PC-9 (cell line): ENCODE data around the gene GK. TPM values are rescaled to one million over a fixed set of nuclear protein-coding genes. Genes with fewer than 3 reads are reported as not detected.
A peak's percentile ranks its signal among the peaks of the same experiment; 100 is the strongest.
"Not testable (repeated sequence)": the region's sequence is repeated elsewhere in the genome, so short reads cannot be mapped to it uniquely, and the experiment has no call there.

ENCODE experiments used
- BruUV-seq: library from RNA; stranded (reverse); fragments of 400-500 nt; replicated peaks from 2 replicates; lab custom pipeline; 2021; lab: Mats Ljungman, UMichigan
- CTCF ChIA-PET: fragments of 300-600 bp; sonication (Branson Sonifier 250); formaldehyde crosslinking; loops from one replicate; lab custom pipeline; 2022; ENCODE audit warnings: antibody characterized with exemption; lab: Charles Lee
- POLR2A ChIA-PET: fragments of 300-600 bp; sonication (Branson Sonifier 250); formaldehyde crosslinking; loops from one replicate; lab custom pipeline; 2022; ENCODE audit warnings: antibody characterized with exemption; ENCODE audit not compliant: unreplicated experiment; lab: Charles Lee
- DNase-seq, 2 experiments: peaks; one replicate each; pipeline versions ENCODE4 v3.0.0 to v3.0.0-alpha.2; 2015 to 2022; ENCODE audit warnings: mixed read lengths in 1 of 2
- H2AFZ ChIP-seq: fragments of 200-600 bp; sonication (generic); 2 replicates; pipeline ENCODE4 v1.8.1; 2017; ENCODE audit warnings: antibody characterized with exemption
- H3F3A ChIP-seq: fragments of 200-600 bp; sonication (generic); 2 replicates; pipeline ENCODE4 v1.8.1; 2017; ENCODE audit warnings: antibody characterized with exemption, mild to moderate bottlenecking, low read depth; ENCODE audit not compliant: insufficient read depth
- H3K27ac ChIP-seq: fragments of 200-600 bp; sonication (generic); 2 replicates; pipeline ENCODE4 v1.6.1; 2016; ENCODE audit warnings: mixed run types
- H3K27me3 ChIP-seq: fragments of 200-600 bp; sonication (generic); 2 replicates; pipeline ENCODE4 v1.6.1; 2016; ENCODE audit warnings: low read depth, mixed run types; ENCODE audit not compliant: insufficient read depth
- H3K36me3 ChIP-seq: fragments of 200-600 bp; sonication (generic); 2 replicates; pipeline ENCODE4 v1.6.1; 2016; ENCODE audit warnings: low read depth, mixed run types
- H3K4me1 ChIP-seq: fragments of 200-600 bp; sonication (generic); replicated peaks from 2 replicates; pipeline ENCODE4 v1.6.1; 2016; ENCODE audit warnings: mixed run types; ENCODE audit not compliant: insufficient read depth
- H3K4me2 ChIP-seq: fragments of 200-600 bp; sonication (generic); 2 replicates; pipeline ENCODE4 v1.6.1; 2017; ENCODE audit warnings: mixed run types
- H3K4me3 ChIP-seq: fragments of 200-600 bp; sonication (generic); 2 replicates; pipeline ENCODE4 v1.6.1; 2016; ENCODE audit warnings: mixed run types
- H3K79me2 ChIP-seq: fragments of 200-600 bp; sonication (generic); 2 replicates; pipeline ENCODE4 v1.6.1; 2017; ENCODE audit warnings: low read depth, mixed run types
- H3K9me2 ChIP-seq: fragments of 200-600 bp; sonication (generic); 2 replicates; pipeline ENCODE4 v1.8.1; 2017; ENCODE audit warnings: mild to moderate bottlenecking; ENCODE audit not compliant: insufficient read depth
- H3K9me3 ChIP-seq: fragments of 200-600 bp; sonication (generic); 2 replicates; pipeline ENCODE4 v1.8.1; 2016; ENCODE audit warnings: low read depth; ENCODE audit not compliant: insufficient read depth
- H4K20me1 ChIP-seq: fragments of 200-600 bp; sonication (generic); 2 replicates; pipeline ENCODE4 v1.8.1; 2017; ENCODE audit not compliant: insufficient read depth
- EZH2 ChIP-seq: fragments of 200-600 bp; sonication (generic); IDR thresholded peaks from 2 replicates; pipeline ENCODE4 v1.8.0; 2017; ENCODE audit warnings: antibody characterized with exemption, low read depth
- intact Hi-C: fragments of 100-400 bp; cut with micrococcal nuclease; formaldehyde crosslinking; loops from one replicate; pipeline ENCODE4 v1.10.0; 2022; ENCODE audit not compliant: unreplicated experiment
- total RNA-seq: library from RNA; stranded (reverse); gene quantifications from 2 replicates; pipeline ENCODE4 v1.2.3, GENCODE V29; 2021
- TF ChIP-seq, protein P1 (sequence below): fragments of 200-600 bp; sonication (generic); conservative IDR thresholded peaks from 2 replicates; pipeline ENCODE4 v1.6.1; 2017; ENCODE audit warnings: mixed run types, antibody characterized with exemption, mild to moderate bottlenecking, moderate library complexity

Gene GK
- total RNA-seq, 1 experiment from 2014 or later = 5.4 TPM

DNA sequence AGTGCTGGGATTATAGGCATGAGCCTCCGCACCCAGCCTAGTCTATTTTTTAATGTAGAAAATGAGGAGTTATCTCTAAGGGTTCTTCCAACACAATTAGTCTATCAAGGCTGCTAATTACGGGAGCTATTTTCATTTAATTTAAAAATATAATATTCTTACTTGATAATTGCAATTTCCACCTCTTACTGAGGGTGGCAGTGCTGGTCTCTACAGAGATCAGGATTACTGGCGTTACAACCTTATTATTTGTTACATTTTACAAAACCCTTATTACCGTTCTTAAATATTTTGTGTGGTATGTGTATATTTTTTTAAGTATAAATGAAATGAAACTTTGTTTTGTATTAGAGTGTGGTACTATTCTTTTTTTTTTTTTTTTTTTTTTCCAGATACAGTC is 17.6 kb upstream of the GK start:
- Histone ChIP-seq H3K4me3 (no peak overlapping the region), H3K79me2 (no peaks in the 10 kb centered on the region), H3F3A (no peaks in the 10 kb centered on the region), H3K9me2 (no peaks in the 10 kb centered on the region), H3K9me3 (no peaks in the 10 kb centered on the region), H3K27me3 (no peaks in the 10 kb centered on the region), H3K27ac (no peak overlapping the region), H3K4me1 (no peaks in the 10 kb centered on the region), H3K36me3 (no peaks in the 10 kb centered on the region), H4K20me1 (no peaks in the 10 kb centered on the region), H2AFZ (no peak overlapping the region), H3K4me2 (no peak overlapping the region)
- TF ChIP-seq, protein P1, sequence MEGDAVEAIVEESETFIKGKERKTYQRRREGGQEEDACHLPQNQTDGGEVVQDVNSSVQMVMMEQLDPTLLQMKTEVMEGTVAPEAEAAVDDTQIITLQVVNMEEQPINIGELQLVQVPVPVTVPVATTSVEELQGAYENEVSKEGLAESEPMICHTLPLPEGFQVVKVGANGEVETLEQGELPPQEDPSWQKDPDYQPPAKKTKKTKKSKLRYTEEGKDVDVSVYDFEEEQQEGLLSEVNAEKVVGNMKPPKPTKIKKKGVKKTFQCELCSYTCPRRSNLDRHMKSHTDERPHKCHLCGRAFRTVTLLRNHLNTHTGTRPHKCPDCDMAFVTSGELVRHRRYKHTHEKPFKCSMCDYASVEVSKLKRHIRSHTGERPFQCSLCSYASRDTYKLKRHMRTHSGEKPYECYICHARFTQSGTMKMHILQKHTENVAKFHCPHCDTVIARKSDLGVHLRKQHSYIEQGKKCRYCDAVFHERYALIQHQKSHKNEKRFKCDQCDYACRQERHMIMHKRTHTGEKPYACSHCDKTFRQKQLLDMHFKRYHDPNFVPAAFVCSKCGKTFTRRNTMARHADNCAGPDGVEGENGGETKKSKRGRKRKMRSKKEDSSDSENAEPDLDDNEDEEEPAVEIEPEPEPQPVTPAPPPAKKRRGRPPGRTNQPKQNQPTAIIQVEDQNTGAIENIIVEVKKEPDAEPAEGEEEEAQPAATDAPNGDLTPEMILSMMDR = peak; percentile 59
- TF ChIP-seq EZH2 = no peak
- BruUV-seq = no TSS peak
- CTCF ChIA-PET = no interaction called here
- POLR2A ChIA-PET = no interaction called here
- intact Hi-C loops = no loop called here
- no peak for DNase-seq

DNA sequence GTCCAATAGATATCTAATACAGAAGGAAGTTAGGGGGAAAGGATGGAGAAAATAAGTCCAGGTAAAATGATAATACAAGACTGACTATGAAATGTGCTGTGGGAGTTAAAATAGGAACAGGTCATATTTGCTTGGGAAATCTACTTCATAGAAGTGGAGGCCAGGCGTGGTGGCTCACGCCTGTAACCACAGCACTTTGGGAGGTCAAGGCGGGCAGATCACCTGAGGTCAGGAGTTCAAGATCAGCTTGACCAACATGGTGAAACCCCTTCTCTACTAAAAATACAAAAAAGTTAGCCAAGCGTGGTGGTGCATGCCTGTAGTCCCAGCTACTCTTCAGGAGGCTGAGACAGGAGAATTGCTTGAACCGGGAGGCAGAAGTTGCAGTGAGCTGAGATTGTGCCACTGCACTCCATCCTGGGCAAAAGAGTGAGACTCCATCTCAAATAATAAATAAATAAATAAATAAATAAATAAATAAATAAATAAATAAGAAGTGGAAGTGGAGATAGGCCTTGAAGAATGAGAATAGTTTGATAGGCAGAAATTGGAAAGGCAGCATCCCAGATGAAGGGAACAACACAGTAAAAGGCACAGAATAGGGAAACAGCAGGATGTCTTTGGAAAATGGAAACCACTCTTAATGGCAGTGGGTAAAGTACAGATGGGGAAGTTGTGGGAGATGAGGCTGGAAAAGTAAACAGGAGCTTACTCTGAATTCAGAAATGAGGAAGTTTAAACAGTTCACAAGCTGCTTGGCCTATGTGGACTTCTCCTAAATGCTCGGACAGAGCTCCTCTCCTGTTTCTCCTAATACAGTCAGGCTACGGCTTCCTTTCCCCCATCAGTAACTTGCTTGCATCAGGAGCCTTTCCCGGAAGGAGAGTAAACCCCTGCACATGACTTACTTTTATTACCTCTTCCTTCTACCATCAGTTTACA is 15.1 kb upstream of the GK start:
- no TSS peak for BruUV-seq
- no peaks in the 10 kb centered on the region for H3K9me3 ChIP-seq
- H4K20me1 ChIP-seq = no peaks in the 10 kb centered on the region
- no peak overlapping the region for H3K4me3 ChIP-seq
- intact Hi-C loops = no loop called here
- CTCF ChIA-PET = no interaction called here
- H3K4me1 ChIP-seq = no peaks in the 10 kb centered on the region
- POLR2A ChIA-PET = no interaction called here
- H3K9me2 ChIP-seq = no peaks in the 10 kb centered on the region
- no peak overlapping the region for H2AFZ ChIP-seq
- no peaks in the 10 kb centered on the region for H3K79me2 ChIP-seq
- H3K36me3 ChIP-seq = no peaks in the 10 kb centered on the region
- no peak overlapping the region for H3K27ac ChIP-seq
- TF ChIP-seq, protein P1 = no peak
- TF ChIP-seq EZH2 = no peak
- H3F3A ChIP-seq = no peaks in the 10 kb centered on the region
- no peak overlapping the region for H3K4me2 ChIP-seq
- no peaks in the 10 kb centered on the region for H3K27me3 ChIP-seq
- DNase-seq = no peak

DNA sequence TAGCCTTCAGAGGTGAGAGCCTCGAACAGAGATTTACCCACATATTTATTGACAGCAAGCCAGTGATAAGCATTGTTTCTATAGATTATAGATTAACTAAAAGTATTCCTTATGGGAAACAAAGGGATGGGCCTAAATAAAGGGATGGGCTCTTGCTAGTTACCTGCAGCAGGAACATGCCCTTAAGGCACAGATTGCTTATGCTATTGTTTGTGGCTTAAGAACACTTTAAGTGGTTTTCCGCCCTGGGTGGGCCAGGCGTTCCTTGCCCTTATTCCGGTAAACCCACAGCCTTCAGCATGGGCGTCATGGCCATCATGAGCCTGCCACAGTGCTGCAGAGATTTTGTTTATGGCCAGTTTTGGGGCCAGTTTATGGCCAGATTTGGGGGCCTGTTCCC is 13.5 kb upstream of the GK start:
- H3K27ac ChIP-seq, H3K4me2 ChIP-seq, H3K9me2 ChIP-seq, H3K9me3 ChIP-seq, H2AFZ ChIP-seq, BruUV-seq, H3K36me3 ChIP-seq, H3K27me3 ChIP-seq, H4K20me1 ChIP-seq, intact Hi-C loops, DNase-seq, H3K4me1 ChIP-seq, H3F3A ChIP-seq, H3K4me3 ChIP-seq, CTCF ChIA-PET, POLR2A ChIA-PET, H3K79me2 ChIP-seq: not testable (repeated sequence)
